Liver (tissue), 3 donors: ENCODE data around the gene UROC1.

Source experiments
- CTCF ChIP-seq: fragments of 150-350 bp; IDR thresholded peaks from 2 replicates; pipeline ENCODE4 v1.5.1; 2017; ENCODE audit warnings: improper control_type of control experiment, low read depth, low read length; ENCODE audit not compliant: missing input control
- EGR1 ChIP-seq, 2 donors: IDR thresholded peaks; 2 replicates each; pipeline ENCODE4 v1.6.1; 2016 to 2018; ENCODE audit warnings: antibody characterized with exemption in 2 of 2, low read depth in 2 of 2
- FOXA2 ChIP-seq: IDR thresholded peaks from 2 replicates; pipeline ENCODE4 v1.6.1; 2016; ENCODE audit warnings: antibody characterized with exemption
- GABPA ChIP-seq, 2 donors: IDR thresholded peaks in 1 of 2; conservative IDR thresholded peaks in 1 of 2; 2 replicates each; pipeline ENCODE4 v1.6.1; 2016; ENCODE audit warnings: antibody characterized with exemption in 2 of 2, mild to moderate bottlenecking in 1 of 2, moderate library complexity in 1 of 2
- HNF4G ChIP-seq: IDR thresholded peaks from 2 replicates; pipeline ENCODE4 v1.6.1; 2016; ENCODE audit warnings: antibody characterized with exemption
- MAX ChIP-seq: IDR thresholded peaks from 2 replicates; pipeline ENCODE4 v1.6.1; 2016; ENCODE audit warnings: antibody characterized with exemption
- NR2F2 ChIP-seq: IDR thresholded peaks from 2 replicates; pipeline ENCODE4 v1.6.1; 2016; ENCODE audit warnings: antibody characterized with exemption
- RAD21 ChIP-seq, 2 donors: IDR thresholded peaks; 2 replicates each; pipeline ENCODE4 v1.6.1; 2016; ENCODE audit warnings: antibody characterized with exemption in 2 of 2, mild to moderate bottlenecking in 2 of 2
- REST ChIP-seq: IDR thresholded peaks from 2 replicates; pipeline ENCODE4 v1.6.1; 2016; ENCODE audit warnings: antibody characterized with exemption, mild to moderate bottlenecking
- RXRA ChIP-seq, 2 donors: IDR thresholded peaks; 2 replicates each; pipeline ENCODE4 v1.6.1; 2017 to 2018; ENCODE audit warnings: antibody characterized with exemption in 2 of 2, mild to moderate bottlenecking in 1 of 2
- TAF1 ChIP-seq: conservative IDR thresholded peaks from 2 replicates; pipeline ENCODE4 v1.6.1; 2016; ENCODE audit warnings: antibody characterized with exemption, mild to moderate bottlenecking
- YY1 ChIP-seq: IDR thresholded peaks from 2 replicates; pipeline ENCODE4 v1.6.1; 2016; ENCODE audit warnings: antibody characterized with exemption, mild to moderate bottlenecking
- donor health status: healthy.
- donor health status: healthy.

DNA sequence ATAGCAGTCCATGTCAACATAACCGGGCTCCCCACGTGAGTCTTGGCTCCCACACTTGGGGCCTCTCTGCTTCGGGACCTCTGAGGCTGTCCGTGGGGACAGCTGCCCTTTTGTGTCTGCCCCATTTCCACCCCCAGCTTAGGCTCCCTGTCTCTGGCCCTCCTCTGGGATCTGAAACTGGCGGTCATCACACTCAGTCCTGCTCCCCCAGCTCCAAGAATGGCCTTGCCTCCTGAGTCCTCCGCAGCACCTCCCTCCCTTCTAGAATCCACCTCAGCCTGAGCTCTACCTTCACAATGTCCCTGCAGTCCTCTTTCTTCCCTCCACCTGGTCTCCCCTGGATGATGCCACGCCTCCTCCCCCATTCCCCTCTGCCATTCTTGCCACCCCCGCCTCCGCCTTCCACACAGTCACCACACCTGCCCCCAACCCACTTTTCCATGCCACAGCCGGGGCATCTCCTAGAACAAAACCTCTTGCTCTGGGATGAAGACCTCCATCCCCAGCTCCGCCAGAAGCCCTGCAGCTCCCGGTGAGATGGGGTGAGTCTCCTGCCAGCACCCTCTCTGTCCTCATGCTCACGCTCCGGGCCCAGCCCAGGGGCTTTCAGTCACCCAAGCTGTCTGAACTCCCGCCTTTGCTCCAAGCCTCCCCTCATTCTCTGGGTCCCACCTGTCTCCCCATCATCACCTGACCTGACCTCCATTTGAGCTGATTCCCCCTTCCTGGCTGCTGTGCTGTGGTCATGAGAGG, 34.9 kb downstream of the UROC1 start:
- no peak for TF ChIP-seq TAF1
- TF ChIP-seq RXRA (IDR thresholded peaks at IDR 0.05), result no peak
- no peak for TF ChIP-seq CTCF
- TF ChIP-seq RAD21 (IDR thresholded peaks at IDR 0.05), result no peak
- no peak for TF ChIP-seq REST
- no peak for TF ChIP-seq NR2F2
- no peak for TF ChIP-seq GABPA (IDR thresholded peaks at IDR 0.05 in 1 of 2, conservative IDR thresholded peaks at IDR 0.05 in 1 of 2)
- TF ChIP-seq FOXA2, result no peak
- no peak for TF ChIP-seq EGR1 (IDR thresholded peaks at IDR 0.05; ENCODE audit: low read depth in 2 of 2)
- TF ChIP-seq MAX, result no peak
- no peak for TF ChIP-seq YY1
- TF ChIP-seq HNF4G, result no peak
